ENCODE results near the gene SLC24A3.

SLC24A3 gene

DNA sequence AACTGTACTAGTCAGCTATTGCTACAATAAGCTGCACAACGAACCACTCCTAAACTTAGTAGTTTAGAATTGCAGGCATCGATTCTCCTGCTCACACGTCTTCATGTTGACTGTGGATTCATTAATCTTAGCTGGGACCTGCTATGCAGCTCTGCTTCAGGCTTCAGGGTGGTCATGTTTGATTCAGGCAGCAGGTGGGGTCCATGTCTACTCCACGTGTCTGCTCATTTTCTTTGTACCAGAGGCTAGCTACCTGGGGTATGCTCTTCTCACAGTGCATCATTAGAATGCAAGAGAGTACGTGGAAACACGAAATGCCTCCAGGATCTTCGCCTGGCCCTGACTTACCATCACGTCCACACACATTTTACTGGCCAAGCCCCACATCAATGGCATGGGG, 481.1 kb downstream of the SLC24A3 start:
- TF ChIP-seq, protein P1, sequence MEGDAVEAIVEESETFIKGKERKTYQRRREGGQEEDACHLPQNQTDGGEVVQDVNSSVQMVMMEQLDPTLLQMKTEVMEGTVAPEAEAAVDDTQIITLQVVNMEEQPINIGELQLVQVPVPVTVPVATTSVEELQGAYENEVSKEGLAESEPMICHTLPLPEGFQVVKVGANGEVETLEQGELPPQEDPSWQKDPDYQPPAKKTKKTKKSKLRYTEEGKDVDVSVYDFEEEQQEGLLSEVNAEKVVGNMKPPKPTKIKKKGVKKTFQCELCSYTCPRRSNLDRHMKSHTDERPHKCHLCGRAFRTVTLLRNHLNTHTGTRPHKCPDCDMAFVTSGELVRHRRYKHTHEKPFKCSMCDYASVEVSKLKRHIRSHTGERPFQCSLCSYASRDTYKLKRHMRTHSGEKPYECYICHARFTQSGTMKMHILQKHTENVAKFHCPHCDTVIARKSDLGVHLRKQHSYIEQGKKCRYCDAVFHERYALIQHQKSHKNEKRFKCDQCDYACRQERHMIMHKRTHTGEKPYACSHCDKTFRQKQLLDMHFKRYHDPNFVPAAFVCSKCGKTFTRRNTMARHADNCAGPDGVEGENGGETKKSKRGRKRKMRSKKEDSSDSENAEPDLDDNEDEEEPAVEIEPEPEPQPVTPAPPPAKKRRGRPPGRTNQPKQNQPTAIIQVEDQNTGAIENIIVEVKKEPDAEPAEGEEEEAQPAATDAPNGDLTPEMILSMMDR (IDR thresholded peaks at IDR 0.05; ENCODE audit: borderline replicate concordance, insufficient read depth, low read depth, low read length), result no peak
- H3K4me3 ChIP-seq (ENCODE audit: low read depth, low read length), result no peak overlapping the region

DNA sequence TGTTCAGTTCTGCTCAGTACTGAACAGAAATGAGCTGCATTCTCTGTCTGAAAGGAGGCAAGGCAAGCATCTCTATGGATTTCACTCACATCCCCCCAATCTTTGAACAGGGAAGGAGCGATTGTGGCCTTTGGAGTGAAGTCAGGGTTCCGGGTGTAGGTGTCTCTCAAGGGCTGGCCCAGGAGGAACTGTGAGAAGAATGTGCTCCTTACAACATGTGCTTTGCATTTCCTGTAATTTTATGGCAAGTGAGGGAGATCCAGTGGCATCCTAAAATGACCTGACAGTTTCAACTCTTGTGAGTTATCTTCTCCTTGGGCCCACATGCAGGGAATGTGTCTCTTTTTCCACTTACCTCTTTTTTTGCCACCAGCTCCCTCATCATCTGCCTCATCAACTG, 482.6 kb downstream of the SLC24A3 start:
- no peak overlapping the region for H3K4me3 ChIP-seq (ENCODE audit: low read depth, low read length)
- TF ChIP-seq, protein P1 (IDR thresholded peaks at IDR 0.05; ENCODE audit: borderline replicate concordance, insufficient read depth, low read depth, low read length), result no peak

GRCh38 chr20:19696620-19697019, 484.2 kb downstream of the SLC24A3 start:
- TF ChIP-seq, protein P1 (IDR thresholded peaks at IDR 0.05; ENCODE audit: borderline replicate concordance, insufficient read depth, low read depth, low read length), result no peak
- no peak overlapping the region for H3K4me3 ChIP-seq (ENCODE audit: low read depth, low read length)

- TF ChIP-seq, protein P1 (IDR thresholded peaks at IDR 0.05; ENCODE audit: borderline replicate concordance, insufficient read depth, low read depth, low read length), result no peak
- H3K4me3 ChIP-seq (ENCODE audit: low read depth, low read length), result no peak overlapping the region
These were observed 485.0 kb downstream of the SLC24A3 start for GRCh38 chr20:19697415-19697814.

DNA sequence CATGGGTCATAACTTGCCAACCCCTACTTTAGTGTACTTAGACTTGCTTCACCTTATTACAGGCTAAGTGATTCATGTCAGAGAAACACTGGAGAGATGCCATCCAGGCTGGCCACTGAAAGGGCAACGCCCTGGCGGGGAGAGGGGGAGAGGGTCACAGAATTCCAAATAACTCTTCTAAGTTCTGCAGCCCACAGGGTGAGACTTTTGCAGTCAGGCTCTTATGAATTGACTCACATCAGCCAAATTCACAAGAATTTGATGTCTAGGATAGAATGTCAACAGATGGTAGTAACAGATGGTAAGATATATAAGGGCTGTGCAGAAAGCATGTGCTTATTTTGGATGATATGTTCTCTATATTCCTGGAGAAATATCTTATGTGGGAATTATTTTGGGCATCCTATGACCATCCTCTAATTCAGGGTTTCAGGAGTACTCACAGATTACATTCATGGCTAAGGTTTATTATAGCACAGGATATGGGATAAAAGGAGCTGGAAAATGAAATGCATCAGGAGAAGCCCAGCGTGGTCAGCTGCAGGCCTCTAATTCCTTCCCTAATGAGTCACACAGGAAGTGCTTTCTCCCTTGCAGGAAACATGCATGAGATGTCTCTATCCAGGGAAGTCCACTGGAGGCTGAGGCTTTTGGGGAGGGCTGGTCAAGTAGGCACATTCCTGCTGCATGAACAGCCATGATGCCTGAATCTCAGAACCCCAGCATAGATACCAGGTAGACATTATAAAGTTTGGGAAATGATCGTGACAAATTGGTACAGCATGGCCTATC, 486.9 kb downstream of the SLC24A3 start:
- TF ChIP-seq, protein P1 (IDR thresholded peaks at IDR 0.05; ENCODE audit: borderline replicate concordance, insufficient read depth, low read depth, low read length), result no peak
- no peak overlapping the region for H3K4me3 ChIP-seq (ENCODE audit: low read depth, low read length)

- H3K4me3 ChIP-seq (ENCODE audit: low read depth, low read length), result no peak overlapping the region
- TF ChIP-seq, protein P1 (IDR thresholded peaks at IDR 0.05; ENCODE audit: borderline replicate concordance, insufficient read depth, low read depth, low read length), result no peak
These were observed 489.0 kb downstream of the SLC24A3 start for GRCh38 chr20:19701429-19701828.

DNA sequence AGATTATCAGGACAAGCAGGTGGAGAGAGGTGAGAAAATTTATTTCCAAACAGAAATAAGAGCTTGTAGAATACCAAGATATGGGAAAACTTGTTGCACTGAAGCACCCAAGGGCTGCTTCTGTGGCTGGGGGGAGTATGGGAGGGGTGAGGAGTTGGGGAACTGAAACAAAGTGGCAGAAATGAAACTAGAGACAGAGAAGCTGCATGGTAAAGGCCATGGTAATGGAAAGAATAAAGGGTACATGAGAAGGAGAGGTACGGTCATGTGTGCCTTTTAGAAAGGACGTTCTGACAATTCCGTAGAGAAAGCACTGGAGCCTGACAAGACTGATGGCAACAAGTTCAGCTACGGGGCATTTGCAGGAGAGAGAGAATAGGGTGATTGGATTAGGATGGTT, 494.0 kb downstream of the SLC24A3 start:
- no peak overlapping the region for H3K4me3 ChIP-seq (ENCODE audit: low read depth, low read length)
- TF ChIP-seq, protein P1 (IDR thresholded peaks at IDR 0.05; ENCODE audit: borderline replicate concordance, insufficient read depth, low read depth, low read length), result no peak
